GM21529 (cell line): ENCODE results near the gene MAP2K4.

Experiments used
- ATAC-seq: cut with Tn5 transposase; IDR thresholded peaks from one replicate; pipeline ENCODE4 v1.9.1; 2021; ENCODE audit not compliant: unreplicated experiment

Gene MAP2K4

DNA sequence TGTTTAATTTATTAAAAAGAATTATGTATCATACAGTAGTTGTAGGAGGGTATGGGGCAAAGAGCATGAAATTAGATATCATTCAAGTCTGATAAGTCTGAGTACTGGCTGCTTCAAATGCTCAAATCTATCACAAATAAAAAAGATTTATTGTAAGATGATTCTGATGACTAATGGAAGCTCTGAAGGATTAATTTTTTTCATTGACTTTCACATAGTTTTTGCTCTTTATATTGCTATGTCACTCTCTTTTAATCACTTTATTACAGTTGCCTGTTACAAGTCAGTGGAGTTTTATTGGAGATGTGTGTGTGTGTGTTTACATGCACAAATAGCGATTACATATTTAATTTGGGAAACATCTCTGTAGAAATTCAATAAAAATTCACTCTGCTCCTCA lies 15.0 kb downstream of the MAP2K4 start:
- no peak for ATAC-seq

DNA sequence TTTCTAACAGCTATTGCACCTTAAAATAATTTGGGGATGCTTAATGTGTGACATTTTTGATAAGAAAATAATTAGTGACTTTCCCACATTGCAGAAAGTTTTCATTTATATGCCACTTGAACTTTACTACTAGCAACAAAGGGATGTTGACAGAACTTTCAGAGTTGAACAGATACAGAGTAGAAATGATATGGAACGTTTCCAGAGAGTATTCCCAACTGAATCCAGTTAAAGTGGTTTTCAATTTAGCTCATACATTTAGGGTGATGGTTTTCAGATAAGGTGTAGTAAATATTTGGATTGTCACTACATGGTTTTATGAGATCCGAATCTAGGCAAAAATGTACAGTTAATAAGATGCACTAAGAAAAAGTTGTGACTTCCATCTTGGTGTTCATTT lies 17.3 kb downstream of the MAP2K4 start:
- ATAC-seq = no peak

DNA sequence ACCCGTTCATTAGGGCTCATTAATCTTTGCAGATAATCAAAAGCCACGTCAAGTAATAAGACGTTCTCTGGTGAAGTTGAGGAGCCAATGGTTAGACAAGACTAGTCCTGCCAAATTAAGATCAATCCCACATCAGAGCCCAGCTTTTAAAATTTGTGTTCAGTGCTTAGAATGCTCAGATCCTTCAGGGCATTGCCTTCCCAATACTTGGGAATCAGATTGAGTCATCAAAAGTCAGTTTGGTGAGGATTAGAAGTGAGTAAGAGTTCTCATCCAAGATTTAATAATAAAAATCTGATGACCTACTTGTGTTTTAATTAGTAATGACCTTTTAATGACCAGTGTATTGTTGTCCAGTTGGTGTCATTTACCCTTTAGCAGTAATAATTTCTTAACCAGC lies 19.8 kb downstream of the MAP2K4 start:
- ATAC-seq = no peak

DNA sequence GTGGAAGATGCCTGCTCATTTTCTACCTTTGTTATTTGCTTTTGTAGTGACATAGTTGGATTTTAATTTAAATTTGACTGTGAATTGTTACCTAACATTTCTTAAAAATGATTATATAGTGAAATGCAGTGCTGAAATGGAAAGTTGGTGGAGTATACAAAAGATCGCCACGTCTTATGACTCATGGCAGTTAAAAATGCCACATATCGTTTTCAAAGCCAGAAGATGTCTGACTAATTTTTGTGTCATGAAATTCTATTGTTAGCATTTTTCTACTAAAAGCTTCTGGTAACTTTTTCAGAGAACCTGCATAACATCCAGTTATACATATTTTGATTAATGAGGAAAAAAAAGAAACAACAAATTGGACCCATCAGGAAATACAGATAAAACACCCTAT lies 20.6 kb downstream of the MAP2K4 start:
- ATAC-seq = no peak

DNA sequence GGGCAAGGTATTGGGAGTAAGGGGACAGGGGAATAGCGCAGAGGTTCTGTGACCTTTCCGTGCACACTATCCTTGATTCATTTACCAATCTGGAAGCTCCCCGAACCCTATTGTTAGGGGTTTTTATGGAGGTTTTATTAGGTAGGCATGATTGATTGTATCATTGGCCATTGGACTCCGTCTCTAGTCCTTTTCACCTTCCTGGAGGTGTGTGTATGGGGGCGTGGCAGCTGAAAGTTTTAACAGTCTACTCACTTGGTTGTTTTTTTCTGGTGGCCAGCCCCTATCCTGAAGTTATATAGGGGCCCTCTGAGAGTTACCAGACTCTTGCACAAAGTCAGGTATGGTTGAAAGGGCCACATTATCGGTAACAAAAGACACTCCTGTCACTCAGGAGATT lies 23.0 kb downstream of the MAP2K4 start:
- no peak for ATAC-seq

DNA sequence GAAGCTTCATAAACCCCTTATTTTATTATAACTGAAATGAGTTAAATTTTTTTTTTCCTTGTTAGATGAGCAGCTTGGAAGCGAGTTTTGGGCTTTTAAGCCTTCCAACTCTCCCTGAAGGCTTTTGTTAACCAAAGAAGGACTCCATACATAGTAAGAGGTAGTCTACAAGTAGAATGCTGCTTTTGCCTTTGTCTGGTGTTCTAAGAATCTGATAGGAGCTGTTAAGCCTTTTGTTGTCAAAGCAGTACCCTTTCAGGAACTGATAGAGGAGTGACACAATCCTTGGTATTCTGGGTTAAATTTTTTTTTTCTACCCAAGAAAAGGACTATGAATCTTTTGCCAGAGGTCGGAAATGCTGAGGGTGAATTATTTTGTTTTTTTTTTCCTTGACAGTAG lies 26.1 kb downstream of the MAP2K4 start:
- ATAC-seq = no peak

DNA sequence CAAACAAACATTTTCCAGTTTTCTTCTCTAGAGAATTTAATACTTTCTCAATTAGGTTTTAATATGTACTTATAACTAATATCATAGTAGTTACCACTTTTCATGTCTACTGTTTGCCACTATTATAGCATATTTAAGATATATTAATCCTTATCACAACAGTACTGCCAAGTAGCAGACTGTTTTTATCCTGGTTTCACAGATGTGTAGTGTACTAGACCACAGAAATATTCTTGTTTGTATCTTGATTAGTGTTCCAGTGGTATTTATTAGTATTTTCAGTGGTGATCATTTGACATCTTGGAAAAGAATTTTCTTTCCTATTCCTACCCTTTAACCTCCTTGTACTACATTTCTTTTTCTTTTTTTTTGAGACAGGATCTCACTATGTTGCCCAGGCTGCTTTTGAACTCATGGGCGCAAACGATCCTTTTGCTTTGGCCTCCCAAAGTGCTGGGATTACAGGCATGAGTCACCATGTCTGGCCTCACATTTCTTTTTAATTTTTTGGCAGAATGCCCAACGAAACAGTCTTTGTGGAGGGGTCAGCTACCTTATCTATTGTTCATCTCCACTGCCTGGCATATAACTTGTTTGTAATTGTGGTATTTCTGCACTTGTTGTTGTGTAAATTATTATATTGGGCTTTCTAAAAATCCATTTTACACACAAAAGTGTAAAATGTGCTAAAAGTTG lies 27.2 kb downstream of the MAP2K4 start:
- ATAC-seq = no peak

DNA sequence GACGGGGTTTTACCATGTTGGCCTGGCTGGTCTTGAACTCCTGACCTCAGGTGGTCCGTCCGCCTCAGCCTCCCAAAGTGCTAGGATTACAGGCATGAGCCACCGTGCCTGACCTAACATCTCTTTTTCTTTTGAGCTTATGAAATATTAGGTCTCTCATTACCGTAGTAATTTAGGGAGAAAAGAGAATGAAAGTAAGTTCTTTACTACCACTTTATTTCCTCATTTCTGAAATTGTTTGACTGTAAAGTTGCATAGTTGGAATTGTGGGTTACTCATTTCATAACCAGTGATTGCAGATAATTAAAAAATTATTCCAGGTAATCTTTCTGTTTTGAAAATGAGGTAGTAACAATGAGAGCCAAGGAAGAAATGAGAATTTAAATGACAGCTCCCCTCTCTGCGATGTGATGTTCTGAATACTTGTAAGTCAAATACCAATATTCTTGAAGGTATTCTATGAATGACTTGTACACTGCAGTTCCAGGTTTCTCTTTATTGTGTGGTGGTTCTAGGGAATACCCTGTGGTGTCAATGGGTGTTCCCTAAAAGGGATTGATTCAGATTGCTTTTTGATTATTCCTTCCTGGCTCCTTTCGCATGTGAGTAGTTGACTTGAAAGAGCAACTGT lies 28.3 kb downstream of the MAP2K4 start:
- no peak for ATAC-seq

DNA sequence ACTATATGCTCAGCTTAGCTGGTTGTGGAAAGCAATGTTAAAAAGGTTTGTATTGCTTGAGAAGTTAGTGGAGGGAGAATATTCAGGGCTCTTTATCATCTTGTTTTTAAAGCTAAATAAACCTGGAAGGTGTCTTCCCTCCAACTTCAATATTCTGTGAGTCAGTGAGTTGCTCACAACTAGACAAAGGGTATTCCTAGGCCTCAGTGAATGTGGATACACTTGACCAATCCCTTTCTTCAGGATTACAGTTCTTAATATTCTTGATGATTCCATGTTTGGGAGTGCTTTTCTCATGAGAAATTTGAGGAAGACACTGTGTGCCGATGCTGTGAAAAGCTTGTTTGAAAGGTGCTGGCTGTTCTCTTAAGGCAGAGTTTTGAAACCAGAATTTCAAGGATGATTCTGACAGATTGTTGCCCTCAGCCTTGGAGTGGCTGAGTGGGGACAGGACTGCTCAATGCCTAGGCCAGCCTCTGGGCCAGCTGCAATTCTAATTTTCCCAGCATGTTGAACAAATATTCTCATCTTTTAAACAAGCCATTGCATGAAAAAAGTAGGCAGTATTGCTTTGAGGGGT lies 30.1 kb downstream of the MAP2K4 start:
- ATAC-seq = no peak

DNA sequence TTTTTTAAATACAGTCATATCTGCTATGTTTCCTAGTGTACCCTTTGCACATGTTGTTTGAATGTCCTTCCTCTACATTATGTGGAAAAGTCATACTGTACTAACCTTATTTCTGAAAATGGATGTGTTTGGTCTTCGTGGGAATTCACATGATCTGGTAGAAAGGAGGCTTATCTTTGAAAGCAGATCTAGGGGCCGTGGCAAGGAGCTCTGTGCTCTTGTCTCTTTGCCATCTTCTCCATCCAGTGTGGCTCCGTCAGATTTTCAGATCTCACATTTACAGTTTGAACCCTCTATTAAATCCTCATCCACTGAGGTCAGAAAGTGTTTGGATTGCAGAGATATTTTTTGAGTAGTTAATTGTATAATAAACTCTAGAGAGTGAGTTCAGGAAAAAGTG lies 32.9 kb downstream of the MAP2K4 start:
- no peak for ATAC-seq

DNA sequence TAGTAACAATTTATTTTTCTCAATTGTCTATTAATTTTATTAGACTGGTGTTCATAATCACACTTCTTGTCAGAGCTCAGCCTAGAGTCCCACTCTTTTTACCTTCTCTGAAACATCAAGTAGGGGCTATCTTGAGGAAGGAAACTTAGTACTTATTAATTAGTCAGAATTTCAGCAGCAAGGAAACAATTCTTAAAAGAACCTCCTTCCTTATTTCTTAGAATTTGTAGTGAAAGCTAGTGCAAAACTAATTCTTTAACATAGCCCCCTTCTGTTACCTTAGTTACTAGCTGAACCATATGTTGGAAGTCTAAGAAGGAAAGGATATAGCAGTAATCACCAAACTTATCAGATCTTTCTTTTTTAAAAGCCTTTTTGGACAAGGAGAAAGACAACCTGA lies 35.2 kb downstream of the MAP2K4 start:
- ATAC-seq = no peak

DNA sequence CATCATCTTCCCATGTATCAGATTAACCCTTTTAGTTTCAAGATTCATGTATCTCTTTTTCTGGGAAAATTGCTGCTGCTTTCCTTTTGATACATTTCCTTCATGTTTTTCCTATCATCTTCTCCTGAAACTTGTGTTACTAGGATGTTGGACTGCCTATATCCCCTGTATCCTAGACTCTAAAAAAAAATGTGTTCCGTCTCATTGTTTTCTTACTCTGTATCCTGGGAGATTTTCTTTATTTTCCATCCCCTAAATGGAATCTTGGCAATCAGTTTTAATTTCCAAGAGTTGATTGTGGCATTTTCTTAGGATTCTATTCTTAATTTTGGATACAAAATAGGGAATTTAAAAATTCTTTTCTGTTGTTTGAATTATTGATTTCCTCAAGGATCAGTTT lies 36.8 kb downstream of the MAP2K4 start:
- no peak for ATAC-seq

DNA sequence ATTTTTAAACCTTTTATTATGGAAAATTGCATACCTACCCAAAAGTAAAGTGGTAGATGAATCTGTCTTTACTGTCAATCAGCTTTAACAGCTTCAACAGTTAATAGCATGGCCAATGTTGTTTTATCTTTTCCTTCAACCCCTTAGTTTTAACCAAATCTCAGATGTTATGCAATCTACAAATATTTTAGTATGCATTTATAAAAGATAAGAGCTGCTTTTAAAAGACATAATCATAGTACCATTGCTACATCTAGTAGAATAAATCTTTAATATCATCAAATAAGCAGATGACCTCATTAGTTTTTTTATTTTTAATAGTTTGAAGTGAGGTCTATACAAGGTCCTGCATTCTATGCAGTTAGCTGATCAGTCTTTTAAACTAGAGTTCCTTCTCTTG lies 37.9 kb downstream of the MAP2K4 start:
- ATAC-seq = no peak

DNA sequence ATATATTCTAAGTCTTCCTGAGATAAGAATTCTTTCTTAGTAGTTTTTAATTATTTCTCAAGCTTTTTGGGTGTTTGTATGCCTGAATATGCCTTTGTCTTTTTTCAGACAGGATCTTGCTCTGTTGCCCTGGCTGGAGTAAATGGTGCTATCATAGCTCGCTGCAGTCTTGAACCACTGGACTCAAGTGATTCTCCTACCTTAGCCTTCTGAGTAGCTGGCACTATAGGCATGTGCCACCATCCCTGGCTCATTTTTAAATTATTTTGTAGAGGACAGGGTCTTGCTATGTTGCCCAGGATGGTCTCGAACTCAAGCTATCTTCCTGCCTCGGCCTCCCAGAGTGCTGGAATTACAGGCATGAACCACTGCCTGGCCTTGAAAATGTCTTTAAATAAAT lies 41.6 kb downstream of the MAP2K4 start:
- ATAC-seq = no peak

DNA sequence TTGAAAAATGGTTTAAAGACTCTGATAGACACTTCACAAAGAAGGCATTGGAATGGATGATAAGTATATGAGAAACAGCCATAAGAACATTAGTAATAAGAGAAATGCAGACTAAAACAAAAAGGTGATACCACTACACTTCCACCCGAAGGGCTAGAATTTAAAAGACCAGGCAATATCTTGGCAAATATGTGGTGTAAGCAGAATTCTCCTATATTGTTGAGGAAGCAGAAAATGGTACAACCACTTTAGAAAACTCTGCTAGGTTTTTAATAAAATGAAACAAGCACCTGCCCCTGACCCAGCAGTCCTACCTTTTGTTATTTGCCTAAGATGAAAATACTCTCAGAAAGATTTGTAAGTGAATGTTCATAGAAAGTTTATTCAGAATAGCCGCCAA lies 43.7 kb downstream of the MAP2K4 start:
- no peak for ATAC-seq

DNA sequence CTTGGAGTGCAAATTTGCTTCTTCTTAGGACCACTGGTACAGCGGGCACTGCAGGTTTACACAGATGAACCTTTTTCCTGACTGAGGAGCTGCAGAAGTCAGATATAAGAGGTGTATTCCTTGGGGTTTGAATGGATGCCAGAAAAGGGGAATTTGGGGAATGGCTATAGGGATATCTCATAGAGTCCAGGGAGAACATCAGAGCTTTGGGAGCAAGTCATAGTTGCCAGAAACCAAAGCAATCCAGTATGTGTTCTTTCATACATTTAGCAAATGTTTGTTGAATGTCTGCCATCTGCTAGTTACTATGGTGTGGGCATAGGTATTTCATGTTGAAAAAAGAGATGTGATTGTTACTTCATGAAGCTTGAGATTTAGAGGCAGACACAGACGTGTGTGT lies 46.8 kb downstream of the MAP2K4 start:
- ATAC-seq = no peak

DNA sequence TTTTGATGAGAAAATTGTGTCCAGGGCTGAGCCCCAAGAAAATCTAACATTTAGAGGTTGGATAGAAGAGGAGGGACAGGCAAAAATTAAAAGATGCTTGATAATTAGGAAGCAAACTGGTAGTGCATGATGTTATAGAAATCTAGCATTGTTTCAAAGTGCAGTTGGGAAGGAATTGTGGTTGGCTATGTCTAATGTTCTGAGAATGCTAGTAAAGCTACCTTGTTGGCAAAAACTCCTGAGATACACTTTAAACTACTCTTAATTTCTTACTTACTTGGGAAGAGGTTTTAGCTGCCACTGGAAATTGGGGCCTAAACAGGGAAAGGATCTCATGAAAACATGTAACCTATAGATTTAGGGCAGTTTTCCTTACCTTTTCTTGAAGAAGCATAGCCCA lies 48.3 kb downstream of the MAP2K4 start:
- no peak for ATAC-seq

DNA sequence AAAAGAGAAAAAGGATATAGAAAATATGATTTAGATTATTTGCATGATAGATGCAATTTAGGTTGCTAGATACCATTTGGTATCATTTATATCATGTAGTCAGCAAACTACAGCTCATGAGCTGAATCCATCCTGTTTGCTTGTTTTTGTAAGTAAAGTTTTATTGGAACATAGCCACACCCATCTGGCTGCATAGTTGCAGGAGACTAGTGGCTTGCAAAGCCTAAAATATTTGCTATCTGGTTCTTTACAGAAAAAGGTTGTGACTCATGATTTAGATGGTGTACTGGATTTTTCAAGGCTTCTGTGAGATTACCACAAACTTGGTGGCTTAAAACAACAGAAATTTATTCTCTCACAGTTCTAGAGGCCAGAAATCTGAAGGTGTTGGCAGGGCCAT lies 49.9 kb downstream of the MAP2K4 start:
- ATAC-seq = no peak

DNA sequence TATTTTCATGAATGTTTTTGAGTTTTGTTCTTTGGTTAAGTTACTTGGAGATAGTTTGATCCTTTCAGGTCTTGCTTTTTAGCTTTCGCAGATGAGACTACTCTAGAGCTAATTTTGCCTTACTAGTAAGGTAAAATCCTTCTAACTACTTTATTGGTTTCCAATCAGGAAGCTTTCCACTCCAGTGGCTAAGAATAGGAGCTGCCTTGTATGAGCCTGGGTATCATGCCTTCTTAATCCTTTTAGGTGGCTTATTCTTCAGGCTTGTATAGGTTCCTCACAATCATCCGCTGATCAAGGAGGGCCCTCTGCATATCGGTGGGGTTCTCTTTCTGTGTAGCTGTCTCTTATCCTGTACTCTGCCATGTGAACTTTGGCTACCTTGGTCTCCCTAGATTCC lies 53.7 kb downstream of the MAP2K4 start:
- ATAC-seq = no peak

DNA sequence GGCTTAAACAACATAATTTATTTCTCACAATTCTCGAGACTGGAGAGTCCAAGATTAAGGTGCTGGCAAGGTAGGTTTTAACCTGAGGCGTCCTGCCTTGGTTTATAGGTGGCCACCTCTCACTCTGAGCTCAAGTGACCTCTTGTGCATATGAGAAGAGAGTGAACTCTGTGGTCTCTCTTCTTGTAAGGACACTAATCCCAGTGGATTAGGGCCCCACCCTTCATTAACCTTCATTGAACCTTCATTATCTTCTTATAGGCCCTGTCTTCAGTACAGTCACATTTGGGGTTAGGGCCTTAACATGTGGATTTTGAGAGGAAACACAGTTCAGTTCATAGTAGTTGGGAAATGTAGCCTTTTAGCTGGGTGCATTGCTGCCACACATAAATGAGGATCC lies 57.1 kb downstream of the MAP2K4 start:
- ATAC-seq = no peak

DNA sequence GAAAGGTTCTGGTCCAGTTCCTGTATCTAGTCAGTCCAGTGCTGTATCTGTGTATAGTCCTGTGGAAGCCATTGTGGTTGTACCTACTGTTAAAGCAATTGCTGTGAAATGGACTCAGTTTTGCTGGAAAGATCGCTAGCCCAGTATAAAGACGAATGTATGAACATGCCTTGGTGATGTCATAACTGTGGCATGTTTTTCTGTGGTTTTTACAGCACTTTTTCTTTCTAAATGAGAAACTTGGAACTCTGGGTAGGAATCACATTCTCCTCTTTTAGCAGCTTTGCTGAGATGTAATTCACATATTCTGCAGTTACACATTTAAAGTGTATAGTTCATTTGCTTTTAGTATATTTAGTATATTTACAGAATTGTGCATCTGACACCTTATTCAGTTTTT lies 58.1 kb downstream of the MAP2K4 start:
- no peak for ATAC-seq

DNA sequence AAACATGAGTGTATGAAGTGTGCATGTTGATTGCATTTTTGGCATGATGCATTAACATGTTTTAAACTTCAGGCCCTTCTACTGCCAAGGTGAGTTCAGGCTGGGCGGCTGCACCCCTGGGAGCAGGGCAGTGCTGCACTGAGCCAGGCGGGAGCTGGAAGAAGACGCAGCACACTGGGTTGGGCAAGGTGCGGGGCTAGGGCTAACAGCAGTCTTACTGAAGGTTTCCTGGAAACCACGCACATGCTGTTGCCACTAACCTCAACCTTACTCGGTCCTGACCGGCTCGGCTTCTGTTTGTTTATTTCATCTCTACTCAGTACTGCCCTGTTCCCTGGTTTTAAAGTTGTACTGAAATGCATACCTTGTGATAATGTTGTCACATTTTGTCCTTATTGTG lies 61.0 kb downstream of the MAP2K4 start:
- no peak for ATAC-seq
